Activated T-cell treated with anti-CD3 and anti-CD28 coated beads, Interleukin-2, amount 50 U/mL, for 48 hours (primary cell): ENCODE results near the gene TBC1D2B.

ENCODE experiments used
- DNase-seq, 2 experiments: peaks; one replicate each; pipeline ENCODE4 v3.0.0-alpha.2; 2020

TBC1D2B gene

GRCh38 chr15:78077053-78077870 lies at the start of gene TBC1D2B:
Gene TBC1D2B, minus strand, starts transcription at chr15:78077711. Its CDS starts 59 bp downstream, at chr15:78077652.
- DNase-seq = peak; percentile 81 to 84

- no peak for DNase-seq
Measured at GRCh38 chr15:78125267-78125666, 47.8 kb upstream of the TBC1D2B start.

GRCh38 chr15:78120523-78120922 lies 43.0 kb upstream of the TBC1D2B start:
- no peak for DNase-seq

- no peak for DNase-seq
Measured at GRCh38 chr15:78112551-78112950, 35.0 kb upstream of the TBC1D2B start.

GRCh38 chr15:78111788-78112187 lies 34.3 kb upstream of the TBC1D2B start:
- DNase-seq = no peak

GRCh38 chr15:78110916-78111475 lies 33.5 kb upstream of the TBC1D2B start:
- DNase-seq = no peak

- DNase-seq = no peak
Measured at GRCh38 chr15:78110096-78110495, 32.6 kb upstream of the TBC1D2B start.

- no peak for DNase-seq
Measured at GRCh38 chr15:78109156-78109555, 31.6 kb upstream of the TBC1D2B start.

GRCh38 chr15:78108300-78109084 lies 31.0 kb upstream of the TBC1D2B start:
- peak; percentile 89 for DNase-seq

GRCh38 chr15:78107471-78107870 lies 30.0 kb upstream of the TBC1D2B start:
- no peak for DNase-seq

GRCh38 chr15:78105476-78106241 lies 28.1 kb upstream of the TBC1D2B start:
- DNase-seq = no peak

- no peak for DNase-seq
Measured at GRCh38 chr15:78104566-78105475, 27.3 kb upstream of the TBC1D2B start.

GRCh38 chr15:78104119-78104479 lies 26.6 kb upstream of the TBC1D2B start:
- DNase-seq = no peak

GRCh38 chr15:78103406-78104118 lies 26.1 kb upstream of the TBC1D2B start:
- peak; percentile 69 to 76 for DNase-seq

GRCh38 chr15:78102741-78103140 lies 25.2 kb upstream of the TBC1D2B start:
- no peak for DNase-seq

- DNase-seq = no peak
Measured at GRCh38 chr15:78102211-78102610, 24.7 kb upstream of the TBC1D2B start.

- no peak for DNase-seq
Measured at GRCh38 chr15:78101423-78102105, 24.1 kb upstream of the TBC1D2B start.

- DNase-seq = no peak
Measured at GRCh38 chr15:78100886-78101285, 23.4 kb upstream of the TBC1D2B start.

- DNase-seq = no peak
Measured at GRCh38 chr15:78098131-78098755, 20.7 kb upstream of the TBC1D2B start.

- DNase-seq = no peak
Measured at GRCh38 chr15:78097667-78098066, 20.2 kb upstream of the TBC1D2B start.
